H1 (cell line): ENCODE measurements around the gene DAGLA. TPM values are rescaled to one million over a fixed set of nuclear protein-coding genes. Genes with fewer than 3 reads are reported as not detected.

Experiments used
- CTCF ChIA-PET: fragments of 300-600 bp; sonication (Branson Sonifier 250); formaldehyde crosslinking; loops from one replicate; lab custom pipeline; 2021; ENCODE audit not compliant: partially characterized antibody; lab: Charles Lee
- POLR2A ChIA-PET: fragments of 300-600 bp; sonication (Branson Sonifier 250); formaldehyde crosslinking; loops from one replicate; lab custom pipeline; 2021; ENCODE audit warnings: inconsistent platforms; ENCODE audit not compliant: partially characterized antibody; lab: Charles Lee
- DNase-seq, 2 experiments: peaks; one replicate each; pipeline versions ENCODE4 v3.0.0 to v3.0.0-alpha.2; 2010 to 2022; ENCODE audit warnings: low spot score in 2 of 2, low read depth in 1 of 2, mixed read lengths in 1 of 2
- FAIRE-seq: peaks from 2 replicates; lab custom pipeline; 2011; peaks lifted over from hg19 to GRCh38; lab: Jason Lieb, UNC
- H2AFZ ChIP-seq: 2 replicates; pipeline ENCODE4 v1.8.1; 2012; ENCODE audit warnings: low read length, inconsistent platforms
- H2AK5ac ChIP-seq: 2 replicates; pipeline ENCODE4 v1.6.1; 2013; ENCODE audit warnings: low read depth, low read length
- H2BK120ac ChIP-seq: replicated peaks from 2 replicates; pipeline ENCODE3; 2013; ENCODE audit warnings: low read depth, low read length, inconsistent platforms
- H2BK12ac ChIP-seq: 2 replicates; pipeline ENCODE4 v1.6.1; 2013; ENCODE audit warnings: low read depth, low read length
- H2BK15ac ChIP-seq: 2 replicates; pipeline ENCODE4 v1.6.1; 2013; ENCODE audit warnings: low read length
- H2BK20ac ChIP-seq: 2 replicates; pipeline ENCODE4 v1.6.1; 2013; ENCODE audit warnings: low read length
- H2BK5ac ChIP-seq: 2 replicates; pipeline ENCODE4 v1.6.1; 2013; ENCODE audit warnings: low read depth, low read length
- H3K14ac ChIP-seq: 2 replicates; pipeline ENCODE4 v1.6.1; 2013; ENCODE audit warnings: inconsistent platforms; ENCODE audit not compliant: insufficient read length
- H3K18ac ChIP-seq: 2 replicates; pipeline ENCODE4 v1.6.1; 2013; ENCODE audit warnings: low read length; ENCODE audit errors: extremely low read depth
- H3K23ac ChIP-seq: 2 replicates; pipeline ENCODE4 v1.6.1; 2013; ENCODE audit warnings: inconsistent platforms; ENCODE audit not compliant: insufficient read length
- H3K23me2 ChIP-seq: 2 replicates; pipeline ENCODE4 v1.6.1; 2013; ENCODE audit warnings: low read depth, low read length
- H3K27ac ChIP-seq: 2 replicates; pipeline ENCODE4 v1.6.1; 2011; ENCODE audit warnings: low read depth, low read length, inconsistent platforms
- H3K27me3 ChIP-seq, 4 experiments: replicated peaks in 1 of 4; 1 replicate in 1 of 4; 2 replicates in 3 of 4; pipeline versions ENCODE4 v1.6.1 to v1.8.1; 2011 to 2013; ENCODE audit warnings: low read length in 3 of 4, mild to moderate bottlenecking in 3 of 4, inconsistent platforms in 2 of 4, mixed read lengths in 2 of 4, moderate library complexity in 1 of 4; ENCODE audit not compliant: control insufficient read depth in 3 of 4, insufficient read depth in 3 of 4; ENCODE audit errors: extremely low read depth in 1 of 4
- H3K36me3 ChIP-seq, 4 experiments: 2 replicates each; pipeline versions ENCODE4 v1.6.1 to v1.8.1; 2011 to 2013; ENCODE audit warnings: mild to moderate bottlenecking in 4 of 4, low read length in 3 of 4, moderate library complexity in 2 of 4, control low read depth in 1 of 4, inconsistent platforms in 1 of 4; ENCODE audit not compliant: insufficient read depth in 4 of 4, control insufficient read depth in 2 of 4
- H3K4ac ChIP-seq: replicated peaks from 2 replicates; pipeline ENCODE3; 2013; ENCODE audit warnings: low read length, low read depth, mixed read lengths, inconsistent platforms; ENCODE audit not compliant: insufficient read length
- H3K4me1 ChIP-seq, 4 experiments: replicated peaks in 1 of 4; 1 replicate in 1 of 4; 2 replicates in 3 of 4; pipeline versions ENCODE4 v1.6.1 to v1.8.1; 2011 to 2013; ENCODE audit warnings: low read length in 3 of 4, inconsistent platforms in 2 of 4, mixed read lengths in 1 of 4; ENCODE audit not compliant: insufficient read depth in 4 of 4, control insufficient read depth in 3 of 4
- H3K4me2 ChIP-seq, 2 experiments: 2 replicates each; pipeline versions ENCODE4 v1.6.1 to v1.8.1; 2011 to 2013; ENCODE audit warnings: low read depth in 2 of 2, low read length in 2 of 2, control low read depth in 1 of 2, inconsistent platforms in 1 of 2, mild to moderate bottlenecking in 1 of 2; ENCODE audit not compliant: insufficient read depth in 1 of 2
- H3K4me3 ChIP-seq, 4 experiments: fragments of 200-600, 300-600 bp in 1 of 4; sonication (generic), shearing (Covaris generic), sonication (Bioruptor Twin) in 1 of 4; 2 replicates each; pipeline versions ENCODE4 v1.5.1 to v1.8.1; 2011 to 2016; ENCODE audit warnings: low read length in 4 of 4, low read depth in 3 of 4, control low read depth in 2 of 4, inconsistent platforms in 2 of 4, mild to moderate bottlenecking in 2 of 4, mixed read lengths in 1 of 4, moderate library complexity in 1 of 4; ENCODE audit not compliant: insufficient read depth in 2 of 4; ENCODE audit errors: extremely low read depth in 1 of 4
- H3K56ac ChIP-seq: replicated peaks from 2 replicates; pipeline ENCODE3; 2013; ENCODE audit warnings: low read depth, mild to moderate bottlenecking, mixed read lengths, low read length, inconsistent platforms; ENCODE audit not compliant: insufficient read length
- H3K79me1 ChIP-seq: 2 replicates; pipeline ENCODE4 v1.6.1; 2013; ENCODE audit warnings: low read depth, low read length, control low read depth
- H3K79me2 ChIP-seq, 2 experiments: 2 replicates each; pipeline versions ENCODE4 v1.6.1 to v1.8.1; 2012 to 2013; ENCODE audit warnings: low read length in 2 of 2, mild to moderate bottlenecking in 2 of 2, inconsistent platforms in 1 of 2; ENCODE audit not compliant: insufficient read depth in 2 of 2, control insufficient read depth in 1 of 2
- H3K9ac ChIP-seq, 4 experiments: replicated peaks in 1 of 4; 1 replicate in 1 of 4; 2 replicates in 3 of 4; pipeline versions ENCODE4 v1.6.1 to v1.8.1; 2011 to 2013; ENCODE audit warnings: low read depth in 3 of 4, low read length in 3 of 4, control low read depth in 2 of 4, mild to moderate bottlenecking in 2 of 4, moderate library complexity in 2 of 4, inconsistent platforms in 1 of 4; ENCODE audit errors: extremely low read depth in 1 of 4
- H3K9me3 ChIP-seq, 2 experiments: 2 replicates each; pipeline versions ENCODE4 v1.6.1 to v1.8.1; 2012 to 2013; ENCODE audit warnings: mild to moderate bottlenecking in 2 of 2, moderate library complexity in 2 of 2, control low read depth in 1 of 2, inconsistent platforms in 1 of 2, low read depth in 1 of 2, low read length in 1 of 2, mixed read lengths in 1 of 2; ENCODE audit not compliant: insufficient read depth in 2 of 2
- H4K20me1 ChIP-seq, 2 experiments: replicated peaks in 1 of 2; 2 replicates each; pipeline versions ENCODE3 to v1.8.1; 2011 to 2013; ENCODE audit warnings: inconsistent platforms in 2 of 2, low read length in 2 of 2, mild to moderate bottlenecking in 1 of 2; ENCODE audit not compliant: insufficient read depth in 2 of 2, control insufficient read depth in 1 of 2
- H4K5ac ChIP-seq: 2 replicates; pipeline ENCODE4 v1.6.1; 2013; ENCODE audit warnings: low read length, low read depth, mixed read lengths, inconsistent platforms; ENCODE audit not compliant: insufficient read length
- H4K8ac ChIP-seq: 2 replicates; pipeline ENCODE4 v1.8.0; 2013; ENCODE audit warnings: mild to moderate bottlenecking, moderate library complexity, low read length, inconsistent platforms; ENCODE audit not compliant: insufficient read depth; ENCODE audit errors: extremely low read depth
- H4K91ac ChIP-seq: replicated peaks from 2 replicates; pipeline ENCODE3; 2013; ENCODE audit warnings: low read length, mixed read lengths, inconsistent platforms; ENCODE audit not compliant: insufficient read length
- ASH2L ChIP-seq: fragments of 200-600, 300-600 bp; sonication (generic); IDR thresholded peaks from one replicate; pipeline ENCODE4 v1.7.1; 2017; ENCODE audit warnings: low read length
- BRCA1 ChIP-seq: IDR thresholded peaks from 2 replicates; pipeline ENCODE4 v1.6.1; 2012; ENCODE audit warnings: low read depth, low read length, improper control_type of control experiment
- CHD2 ChIP-seq: IDR thresholded peaks from 2 replicates; pipeline ENCODE4 v1.6.1; 2012; ENCODE audit warnings: low read length, improper control_type of control experiment
- CTCF ChIP-seq, 3 experiments: IDR thresholded peaks; 1 replicate in 2 of 3; 2 replicates in 1 of 3; pipeline versions ENCODE4 v1.5.1 to v1.6.1; 2011; ENCODE audit warnings: low read length in 3 of 3, mild to moderate bottlenecking in 3 of 3, inconsistent platforms in 2 of 3, low read depth in 1 of 3, moderate library complexity in 1 of 3; ENCODE audit not compliant: insufficient read depth in 1 of 3; ENCODE audit errors: control extremely low read depth in 1 of 3
- POLR2A ChIP-seq, 2 experiments: IDR thresholded peaks; 1 replicate in 1 of 2; 2 replicates in 1 of 2; pipeline ENCODE4 v1.6.1; 2011; ENCODE audit warnings: low read depth in 2 of 2, low read length in 2 of 2, mild to moderate bottlenecking in 2 of 2; ENCODE audit errors: control extremely low read depth in 1 of 2
- POU5F1 ChIP-seq: IDR thresholded peaks from 2 replicates; pipeline ENCODE4 v1.6.1; 2011; ENCODE audit warnings: low read depth, mild to moderate bottlenecking, low read length, moderate library complexity
- RAD21 ChIP-seq, 2 experiments: IDR thresholded peaks in 1 of 2; conservative IDR thresholded peaks in 1 of 2; 2 replicates each; pipeline ENCODE4 v1.6.1; 2011; ENCODE audit warnings: low read depth in 2 of 2, low read length in 2 of 2, improper control_type of control experiment in 1 of 2, inconsistent platforms in 1 of 2, mild to moderate bottlenecking in 1 of 2, moderate library complexity in 1 of 2
- SAP30 ChIP-seq: fragments of 300-600 bp; sonication (generic); IDR thresholded peaks from 2 replicates; pipeline ENCODE4 v1.7.1; 2012; ENCODE audit warnings: low read length, moderate library complexity, mild to moderate bottlenecking, inconsistent platforms; ENCODE audit not compliant: insufficient read depth, insufficient replicate concordance
- SIN3A ChIP-seq, 2 experiments: IDR thresholded peaks in 1 of 2; conservative IDR thresholded peaks in 1 of 2; 2 replicates each; pipeline ENCODE4 v1.6.1; 2011 to 2012; ENCODE audit warnings: low read length in 2 of 2, improper control_type of control experiment in 1 of 2, low read depth in 1 of 2, mild to moderate bottlenecking in 1 of 2
- YY1 ChIP-seq: IDR thresholded peaks from 2 replicates; pipeline ENCODE4 v1.6.1; 2011; ENCODE audit warnings: low read depth, mild to moderate bottlenecking, low read length
- WGBS, 2 experiments: shearing (Covaris generic) in 1 of 2; methylation state at CpG; one replicate each; pipeline versions ENCODE4 v1.1.6 to v1.1.7; 2013 to 2015; ENCODE audit warnings: low lambda C conversion rate in 2 of 2, mixed read lengths in 2 of 2, inconsistent platforms in 1 of 2, low coverage in 1 of 2, missing lambda C conversion rate in 1 of 2; ENCODE audit not compliant: insufficient replicate concordance in 2 of 2, insufficient coverage in 1 of 2, insufficient read length in 1 of 2; ENCODE audit errors: extremely low coverage in 1 of 2, missing lambda C conversion rate in 1 of 2; 5-methylcytosine and 5-hydroxymethylcytosine counted together
- polyA plus RNA-seq, 7 experiments: library from polyadenylated mRNA; depleted of rRNA in 3 of 7; stranded (reverse) in 5 of 7; unstranded in 2 of 7; fragments of >200 nt in 5 of 7; fragments of 200-250 nt in 2 of 7; gene quantifications; 1 replicate in 5 of 7; 2 replicates in 1 of 7; 4 replicates in 1 of 7; pipeline versions ENCODE4 v1.2.1 to v1.2.3, GENCODE V29; 2011 to 2013; ENCODE audit warnings: missing spikeins in 2 of 7, mixed read lengths in 2 of 7
- total RNA-seq: library from RNA; stranded (reverse); fragmentation: NEBNext Ultra II Directional; extraction: Animal tissue kit (Norgen Biotek cat#: 25700); gene quantifications from 2 replicates; pipeline ENCODE4 v1.2.1, GENCODE V29; 2021

Gene DAGLA
- total and polyA plus RNA-seq, 2 of the 8 experiments (the other 6 are each of a cell fraction or from before 2014, with no cell fraction given): 3.6 to 6.6 TPM

- no peaks in the 10 kb centered on the region for H3K79me1 ChIP-seq
- no peak overlapping the region for H3K4me2 ChIP-seq
- CTCF ChIA-PET: interaction anchor here (0.6 to 3.4 kb wide), 33 partner anchors 8 to 205 kb away, joined by 3 to 22 read pairs (median 4); no protein-coding TSS in a partner anchor
- no peak overlapping the region for H4K5ac ChIP-seq
- no peak overlapping the region for H2AK5ac ChIP-seq
- H4K91ac ChIP-seq: no peak overlapping the region
- no peak overlapping the region for H3K18ac ChIP-seq
- H3K36me3 ChIP-seq: no peaks in the 10 kb centered on the region
- 62% methylated on average over 5 of the region's 5 CpGs; no CpG with 5 or more reads in 1 of the 2 experiments for WGBS, 2 experiments
- H3K4ac ChIP-seq: no peak overlapping the region
- H4K20me1 ChIP-seq: no peaks in the 10 kb centered on the region
- H2BK15ac ChIP-seq: no peak overlapping the region
- no peak overlapping the region for H3K14ac ChIP-seq
- H3K4me3 ChIP-seq: no peak overlapping the region
- H3K9me3 ChIP-seq: no peaks in the 10 kb centered on the region
- TF ChIP-seq CHD2: 0 out of 2 replicates have a peak, but pooled peaks have one; percentile 20
- peak; percentile 73 to 86; a peak in 3 of 4 replicates for TF ChIP-seq SIN3A (conservative IDR thresholded peaks at IDR 0.05 in 1 of 2, IDR thresholded peaks at IDR 0.05 in 1 of 2; ENCODE audit: low read depth in 1 of 2, low read length in 2 of 2)
- no peak for TF ChIP-seq POU5F1
- no peak for TF ChIP-seq SAP30
- peak; percentile 82 for TF ChIP-seq YY1
- TF ChIP-seq ASH2L: no peak
- TF ChIP-seq CTCF (IDR thresholded peaks at IDR 0.05; ENCODE audit: control extremely low read depth in 1 of 3, insufficient read depth in 1 of 3, low read depth in 1 of 3, low read length in 3 of 3): peak; percentile 78 to 88 (median 84)
- TF ChIP-seq BRCA1: no peak
- TF ChIP-seq POLR2A (IDR thresholded peaks at IDR 0.05; ENCODE audit: control extremely low read depth in 1 of 2, low read depth in 2 of 2, low read length in 2 of 2): no peak
- TF ChIP-seq RAD21 (IDR thresholded peaks at IDR 0.05 in 1 of 2, conservative IDR thresholded peaks at IDR 0.05 in 1 of 2; ENCODE audit: low read depth in 2 of 2, low read length in 2 of 2): peak; percentile 42 to 53; a peak in 3 of 4 replicates
- H3K27me3 ChIP-seq: no peaks in the 10 kb centered on the region; a peak in 2 of 7 replicates
- H2BK20ac ChIP-seq: no peak overlapping the region
- no peak overlapping the region for H3K9ac ChIP-seq
- H3K27ac ChIP-seq: no peak overlapping the region
- H3K4me1 ChIP-seq: peaks cover 0 to 3% (median under 1%) of the 10 kb centered on the region in 4 experiments; a peak in 2 of 7 replicates
- DNase-seq (no peak), FAIRE-seq (peak; percentile 75)
- no peak overlapping the region for H2BK5ac ChIP-seq
- H2BK12ac ChIP-seq: no peak overlapping the region
- no peak overlapping the region for H2BK120ac ChIP-seq
- no peak overlapping the region for H3K23ac ChIP-seq
- peaks cover 10% of the 10 kb centered on the region; the same call in 1 of the 2 replicates for H3K23me2 ChIP-seq
- H3K79me2 ChIP-seq: no peaks in the 10 kb centered on the region
- no peak overlapping the region for H4K8ac ChIP-seq
- no peak overlapping the region for H3K56ac ChIP-seq
- H2AFZ ChIP-seq: no peak overlapping the region
- POLR2A ChIA-PET: interaction anchor here (1.4 kb wide), 1 partner anchor 11 kb away, joined by 3 read pairs; no protein-coding TSS in a partner anchor
Observed at GRCh38 chr11:61671527-61671926, 8.7 kb upstream of the DAGLA start.
